ENCODE measurements around the gene TXK.

TXK gene

DNA sequence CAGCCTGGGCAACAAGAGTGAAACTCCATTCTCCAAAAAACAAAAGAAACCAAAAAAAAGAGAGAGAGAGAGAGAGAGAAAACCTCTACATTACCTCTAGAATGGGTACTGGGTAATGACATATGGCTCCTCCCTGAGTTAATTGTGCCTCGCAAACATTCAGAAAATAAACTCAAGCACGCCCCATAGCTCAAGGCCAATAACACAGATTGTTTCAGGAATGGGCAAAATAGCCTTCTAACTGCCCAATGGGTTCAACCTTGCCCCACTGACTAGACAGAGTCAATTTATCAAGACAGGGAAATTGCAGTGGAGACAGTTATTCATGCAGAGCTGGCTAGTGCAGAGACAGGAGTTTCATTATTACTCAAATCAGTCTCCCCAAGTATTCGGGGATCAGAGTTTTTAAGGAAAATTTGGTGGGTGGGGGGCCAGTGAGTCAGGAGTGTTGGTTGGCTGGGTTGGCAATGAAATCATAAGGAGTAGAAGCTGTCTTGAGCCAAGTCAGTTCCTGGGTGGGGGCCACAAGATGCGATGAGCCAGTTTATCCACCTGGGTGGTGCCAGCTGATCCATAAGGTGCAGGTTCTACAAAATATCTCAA lies 92.4 kb downstream of the TXK start:
- H3K4me3 ChIP-seq (ENCODE audit: low read length): no peak overlapping the region
- no peaks in the 10 kb centered on the region for H3K27me3 ChIP-seq (ENCODE audit: control insufficient read depth, insufficient read depth, low read length)
- H3K9ac ChIP-seq (ENCODE audit: low read length): no peak overlapping the region
- no peaks in the 10 kb centered on the region for H3K9me3 ChIP-seq (ENCODE audit: control insufficient read depth, low read length)
- H3K4me1 ChIP-seq (ENCODE audit: control insufficient read depth, insufficient read depth, low read length): peaks cover 12% of the 10 kb centered on the region
- no peaks in the 10 kb centered on the region for H3K36me3 ChIP-seq (ENCODE audit: control insufficient read depth, insufficient read depth, low read length)

DNA sequence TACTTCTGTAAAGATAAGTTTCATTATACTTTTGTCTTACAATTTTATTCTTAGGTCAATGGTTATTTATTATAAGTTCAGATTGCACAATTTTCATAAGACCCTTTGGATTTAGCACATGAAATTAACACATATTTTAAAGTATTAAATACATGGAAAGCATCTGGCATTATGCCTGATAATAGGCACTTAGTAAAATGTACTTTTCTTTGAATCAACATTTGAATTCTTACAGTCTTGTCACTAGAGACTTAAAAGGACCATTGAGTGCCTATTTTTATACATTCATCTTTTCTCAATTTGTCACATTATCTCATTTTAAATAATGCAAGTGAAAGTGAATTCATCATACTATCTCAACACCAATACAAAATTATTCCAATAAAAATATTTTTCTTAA lies 94.5 kb downstream of the TXK start:
- no peaks in the 10 kb centered on the region for H3K36me3 ChIP-seq (ENCODE audit: control insufficient read depth, insufficient read depth, low read length)
- no peaks in the 10 kb centered on the region for H3K27me3 ChIP-seq (ENCODE audit: control insufficient read depth, insufficient read depth, low read length)
- no peak overlapping the region for H3K9ac ChIP-seq (ENCODE audit: low read length)
- H3K4me1 ChIP-seq (ENCODE audit: control insufficient read depth, insufficient read depth, low read length): peaks cover 10% of the 10 kb centered on the region
- H3K4me3 ChIP-seq (ENCODE audit: low read length): no peak overlapping the region
- no peaks in the 10 kb centered on the region for H3K9me3 ChIP-seq (ENCODE audit: control insufficient read depth, low read length)

DNA sequence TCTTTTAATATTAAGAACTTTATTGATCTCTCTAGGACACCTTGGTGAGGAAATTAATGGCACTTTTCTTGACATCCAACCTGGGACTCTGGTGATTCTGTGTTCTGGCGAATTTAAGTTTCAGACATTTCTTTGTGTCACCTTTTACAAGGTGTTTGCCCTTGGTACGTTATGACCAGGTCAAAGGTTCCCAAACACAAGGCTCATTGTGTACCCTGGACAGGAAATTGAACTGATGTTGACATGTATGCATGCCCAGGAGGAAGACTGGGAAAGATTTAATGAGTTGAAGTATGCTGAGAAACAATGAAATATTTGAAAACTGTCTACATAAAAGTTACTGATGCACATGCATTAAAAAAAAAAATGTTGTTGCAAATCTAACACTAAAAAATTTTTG lies 95.4 kb downstream of the TXK start:
- no peak overlapping the region for H3K9ac ChIP-seq (ENCODE audit: low read length)
- H3K36me3 ChIP-seq (ENCODE audit: control insufficient read depth, insufficient read depth, low read length): no peaks in the 10 kb centered on the region
- H3K4me3 ChIP-seq (ENCODE audit: low read length): no peak overlapping the region
- no peaks in the 10 kb centered on the region for H3K9me3 ChIP-seq (ENCODE audit: control insufficient read depth, low read length)
- H3K4me1 ChIP-seq (ENCODE audit: control insufficient read depth, insufficient read depth, low read length): peaks cover 6% of the 10 kb centered on the region
- H3K27me3 ChIP-seq (ENCODE audit: control insufficient read depth, insufficient read depth, low read length): no peaks in the 10 kb centered on the region

DNA sequence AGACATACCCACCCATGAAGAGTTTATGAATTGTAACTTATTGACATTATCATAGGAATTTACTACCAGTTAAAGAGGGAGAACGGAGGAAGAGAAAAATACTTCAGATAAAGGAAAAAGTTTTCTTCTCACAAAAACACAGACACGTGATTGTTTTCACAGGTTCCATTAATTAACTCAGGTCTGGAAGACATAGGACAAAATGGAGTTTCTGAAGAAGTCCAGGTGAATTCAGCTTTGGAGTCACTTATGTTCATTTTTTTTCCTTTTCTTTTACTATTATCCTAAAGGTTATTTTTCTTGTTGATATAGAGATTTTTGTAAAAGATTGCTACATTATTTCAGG lies 97.0 kb downstream of the TXK start:
- H3K27me3 ChIP-seq (ENCODE audit: control insufficient read depth, insufficient read depth, low read length): no peaks in the 10 kb centered on the region
- no peak overlapping the region for H3K9ac ChIP-seq (ENCODE audit: low read length)
- peaks cover 17% of the 10 kb centered on the region for H3K4me1 ChIP-seq (ENCODE audit: control insufficient read depth, insufficient read depth, low read length)
- H3K36me3 ChIP-seq (ENCODE audit: control insufficient read depth, insufficient read depth, low read length): no peaks in the 10 kb centered on the region
- H3K9me3 ChIP-seq (ENCODE audit: control insufficient read depth, low read length): no peaks in the 10 kb centered on the region
- H3K4me3 ChIP-seq (ENCODE audit: low read length): no peak overlapping the region

DNA sequence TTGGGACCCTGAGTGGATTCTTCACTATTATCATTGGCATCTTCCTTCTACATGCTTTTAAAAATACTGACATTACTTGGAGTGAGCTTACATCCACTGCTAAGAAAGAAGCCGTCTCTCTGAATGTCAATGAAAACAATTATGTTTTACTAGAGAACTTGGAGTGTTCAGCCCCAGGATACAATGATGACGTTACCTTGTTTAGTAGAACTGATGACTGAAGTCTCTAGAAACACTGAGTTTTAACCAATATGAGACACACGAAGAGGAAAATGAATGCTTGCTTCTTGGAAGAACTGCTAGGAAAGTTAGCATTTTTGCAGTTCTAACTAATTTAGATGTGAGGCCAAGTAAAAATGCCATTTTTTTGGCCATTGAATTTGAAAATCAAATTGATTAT lies 98.1 kb downstream of the TXK start:
- no peaks in the 10 kb centered on the region for H3K27me3 ChIP-seq (ENCODE audit: control insufficient read depth, insufficient read depth, low read length)
- no peak overlapping the region for H3K9ac ChIP-seq (ENCODE audit: low read length)
- H3K9me3 ChIP-seq (ENCODE audit: control insufficient read depth, low read length): no peaks in the 10 kb centered on the region
- H3K36me3 ChIP-seq (ENCODE audit: control insufficient read depth, insufficient read depth, low read length): no peaks in the 10 kb centered on the region
- H3K4me3 ChIP-seq (ENCODE audit: low read length): no peak overlapping the region
- H3K4me1 ChIP-seq (ENCODE audit: control insufficient read depth, insufficient read depth, low read length): peaks cover 18% of the 10 kb centered on the region

DNA sequence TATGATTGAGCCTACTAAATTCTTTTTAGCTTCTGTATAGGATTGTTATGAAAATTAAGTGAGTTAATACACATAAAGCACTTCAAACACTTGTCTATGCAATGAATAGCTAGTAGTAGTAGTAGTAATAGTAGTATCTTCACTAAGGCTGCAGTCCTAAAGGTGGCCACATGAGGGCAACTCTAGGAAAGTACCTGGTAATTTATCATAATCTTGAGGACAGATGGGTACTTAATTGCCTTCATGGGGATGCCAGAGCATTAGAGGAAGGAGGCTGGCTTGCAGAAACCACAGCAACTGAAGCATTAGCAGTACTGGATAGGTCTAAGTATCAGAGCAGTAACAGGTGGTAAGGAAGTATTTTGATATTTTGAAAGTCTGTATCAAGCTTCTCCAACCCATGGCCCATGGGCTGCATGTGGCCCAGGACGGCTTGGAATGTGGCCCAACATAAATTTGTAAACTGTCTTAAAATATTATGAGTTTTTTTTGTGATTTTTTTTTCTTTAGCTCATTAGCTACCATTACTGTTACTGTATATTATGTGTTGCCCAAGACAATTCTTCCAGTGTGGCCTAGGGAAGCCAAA lies 100.1 kb downstream of the TXK start:
- H3K9me3 ChIP-seq (ENCODE audit: control insufficient read depth, low read length): no peaks in the 10 kb centered on the region
- peaks cover 18% of the 10 kb centered on the region for H3K4me1 ChIP-seq (ENCODE audit: control insufficient read depth, insufficient read depth, low read length)

DNA sequence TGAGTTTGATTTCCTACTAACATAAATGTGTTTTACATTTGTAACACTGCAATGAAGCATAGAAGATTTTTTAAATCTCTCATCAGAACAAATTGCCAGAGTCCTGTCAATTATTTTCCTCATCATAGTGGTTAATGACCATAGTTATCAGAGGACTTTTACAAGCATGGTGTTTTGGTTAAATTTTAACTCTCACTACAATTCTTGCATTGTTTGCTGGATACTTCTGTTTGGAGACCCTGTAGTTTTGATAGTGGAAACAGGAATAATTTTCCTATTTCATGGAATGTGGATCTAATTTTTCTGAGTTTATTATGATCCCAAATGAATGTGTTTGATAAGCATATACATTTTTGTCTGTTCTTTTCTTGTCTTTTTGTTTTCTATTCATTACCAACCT lies 100.6 kb downstream of the TXK start:
- Histone ChIP-seq H3K4me1 (ENCODE audit: control insufficient read depth, insufficient read depth, low read length) (peaks cover 18% of the 10 kb centered on the region), H3K9me3 (ENCODE audit: control insufficient read depth, low read length) (no peaks in the 10 kb centered on the region), H3K4me3 (ENCODE audit: low read length) (no peak overlapping the region), H3K27me3 (ENCODE audit: control insufficient read depth, insufficient read depth, low read length) (no peaks in the 10 kb centered on the region), H3K36me3 (ENCODE audit: control insufficient read depth, insufficient read depth, low read length) (no peaks in the 10 kb centered on the region), H3K9ac (ENCODE audit: low read length) (no peak overlapping the region)

More for the DNA sequence above, 100.1 kb downstream of the TXK start:
- H3K36me3 ChIP-seq (ENCODE audit: control insufficient read depth, insufficient read depth, low read length): no peaks in the 10 kb centered on the region
- H3K27me3 ChIP-seq (ENCODE audit: control insufficient read depth, insufficient read depth, low read length): no peaks in the 10 kb centered on the region
- H3K9ac ChIP-seq (ENCODE audit: low read length): no peak overlapping the region
- no peak overlapping the region for H3K4me3 ChIP-seq (ENCODE audit: low read length)

DNA sequence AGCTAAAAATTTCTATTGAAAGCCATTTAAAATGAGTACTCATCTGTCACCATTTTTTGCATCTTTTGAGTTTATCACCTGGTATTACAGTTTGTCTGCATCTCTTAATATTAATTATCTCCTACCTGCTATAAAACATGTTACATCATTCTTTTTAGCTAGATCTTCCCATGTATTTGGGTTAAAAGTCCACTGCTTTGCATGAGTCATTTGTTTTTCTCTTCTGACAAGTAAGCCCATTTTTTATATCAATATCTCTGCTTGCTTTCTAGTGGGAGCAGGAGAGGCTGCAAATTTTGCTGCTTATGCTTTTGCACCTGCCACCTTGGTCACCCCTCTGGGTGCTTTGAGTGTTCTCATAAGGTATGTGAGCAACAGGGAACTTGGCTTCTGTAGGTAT lies 101.3 kb downstream of the TXK start:
- Histone ChIP-seq H3K9me3 (ENCODE audit: control insufficient read depth, low read length) (no peaks in the 10 kb centered on the region), H3K4me3 (ENCODE audit: low read length) (no peak overlapping the region), H3K9ac (ENCODE audit: low read length) (no peak overlapping the region), H3K4me1 (ENCODE audit: control insufficient read depth, insufficient read depth, low read length) (peaks cover 18% of the 10 kb centered on the region), H3K27me3 (ENCODE audit: control insufficient read depth, insufficient read depth, low read length) (no peaks in the 10 kb centered on the region), H3K36me3 (ENCODE audit: control insufficient read depth, insufficient read depth, low read length) (no peaks in the 10 kb centered on the region)

DNA sequence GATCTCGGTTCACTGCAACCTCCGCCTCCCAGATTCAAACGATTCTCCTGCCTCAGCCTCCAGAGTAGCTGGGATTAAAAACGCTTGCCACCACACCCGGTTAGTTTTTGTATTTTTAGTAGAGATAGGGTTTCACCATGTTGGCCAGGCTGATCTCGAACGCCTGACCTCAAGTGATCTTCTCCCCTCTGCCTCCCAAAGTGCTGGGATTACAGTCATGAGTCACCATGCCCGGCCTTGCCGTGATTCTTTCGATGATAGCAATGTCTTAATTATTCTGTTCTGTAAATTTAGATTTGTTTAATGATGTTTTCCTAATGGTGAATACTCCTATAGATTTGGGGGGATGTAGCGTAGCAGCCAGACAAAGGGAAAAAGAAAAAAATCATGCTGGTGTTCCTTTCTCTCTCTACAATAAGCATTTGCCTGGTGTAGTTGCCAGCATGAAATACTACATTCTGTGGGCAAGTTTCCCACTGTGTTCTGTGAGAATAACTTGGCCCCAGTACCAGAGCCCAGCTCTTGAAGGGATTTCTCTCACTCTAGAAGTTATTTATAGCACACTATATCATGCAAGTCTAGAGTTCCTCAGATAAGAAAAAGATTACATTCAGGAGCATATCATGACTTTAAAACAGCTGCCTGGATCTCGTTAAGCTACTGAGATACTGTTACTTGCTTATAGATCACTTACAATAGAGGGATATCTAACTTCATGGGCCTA lies 102.1 kb downstream of the TXK start:
- H3K36me3 ChIP-seq (ENCODE audit: control insufficient read depth, insufficient read depth, low read length): no peaks in the 10 kb centered on the region
- H3K27me3 ChIP-seq (ENCODE audit: control insufficient read depth, insufficient read depth, low read length): no peaks in the 10 kb centered on the region
- H3K4me1 ChIP-seq (ENCODE audit: control insufficient read depth, insufficient read depth, low read length): peaks cover 18% of the 10 kb centered on the region
- H3K9ac ChIP-seq (ENCODE audit: low read length): no peak overlapping the region
- H3K4me3 ChIP-seq (ENCODE audit: low read length): no peak overlapping the region
- no peaks in the 10 kb centered on the region for H3K9me3 ChIP-seq (ENCODE audit: control insufficient read depth, low read length)

DNA sequence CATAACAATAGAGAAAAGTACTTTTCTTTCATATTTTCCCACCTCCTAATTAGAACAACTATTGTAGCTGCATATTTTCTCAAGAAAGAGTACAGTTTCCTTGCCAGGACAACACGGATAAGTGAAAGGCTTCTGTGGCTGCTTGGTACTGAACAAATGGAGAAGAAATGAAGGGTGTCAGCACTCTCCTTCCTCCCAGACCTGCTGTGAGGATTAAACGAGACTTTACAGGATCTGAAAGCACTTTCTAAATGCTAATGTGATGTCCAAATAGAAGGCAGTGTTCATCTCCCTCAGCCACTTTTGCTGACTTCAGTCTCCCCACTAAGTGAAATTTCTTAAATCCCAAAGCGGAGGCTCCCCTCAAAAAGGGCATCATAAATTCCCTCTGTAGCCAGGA lies 103.6 kb downstream of the TXK start:
- Histone ChIP-seq H3K4me1 (ENCODE audit: control insufficient read depth, insufficient read depth, low read length) (peaks cover 18% of the 10 kb centered on the region), H3K27me3 (ENCODE audit: control insufficient read depth, insufficient read depth, low read length) (no peaks in the 10 kb centered on the region), H3K4me3 (ENCODE audit: low read length) (no peak overlapping the region), H3K9me3 (ENCODE audit: control insufficient read depth, low read length) (no peaks in the 10 kb centered on the region), H3K36me3 (ENCODE audit: control insufficient read depth, insufficient read depth, low read length) (no peaks in the 10 kb centered on the region), H3K9ac (ENCODE audit: low read length) (no peak overlapping the region)

DNA sequence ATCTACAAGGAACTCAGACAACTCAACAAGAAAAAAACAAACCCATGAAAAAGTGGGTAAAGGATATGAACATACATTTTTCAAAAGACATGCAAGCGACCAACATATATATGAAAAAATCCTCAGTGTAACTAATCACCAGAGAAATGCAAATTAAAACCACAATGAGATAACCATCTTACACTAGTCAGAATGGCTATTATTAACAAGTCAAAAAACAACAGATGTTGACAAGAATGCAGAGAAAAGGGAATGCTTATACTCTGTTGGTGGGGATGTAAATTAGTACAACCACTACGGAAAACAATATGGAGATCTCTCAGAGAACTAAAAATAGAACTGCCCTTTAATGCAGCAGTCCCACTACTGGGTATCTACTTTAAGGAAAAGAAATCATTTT lies 105.4 kb downstream of the TXK start:
- peaks cover 17% of the 10 kb centered on the region for H3K4me1 ChIP-seq (ENCODE audit: control insufficient read depth, insufficient read depth, low read length)
- H3K27me3 ChIP-seq (ENCODE audit: control insufficient read depth, insufficient read depth, low read length): no peaks in the 10 kb centered on the region
- no peaks in the 10 kb centered on the region for H3K36me3 ChIP-seq (ENCODE audit: control insufficient read depth, insufficient read depth, low read length)
- H3K9me3 ChIP-seq (ENCODE audit: control insufficient read depth, low read length): no peaks in the 10 kb centered on the region
- H3K9ac ChIP-seq (ENCODE audit: low read length): no peak overlapping the region
- no peak overlapping the region for H3K4me3 ChIP-seq (ENCODE audit: low read length)

DNA sequence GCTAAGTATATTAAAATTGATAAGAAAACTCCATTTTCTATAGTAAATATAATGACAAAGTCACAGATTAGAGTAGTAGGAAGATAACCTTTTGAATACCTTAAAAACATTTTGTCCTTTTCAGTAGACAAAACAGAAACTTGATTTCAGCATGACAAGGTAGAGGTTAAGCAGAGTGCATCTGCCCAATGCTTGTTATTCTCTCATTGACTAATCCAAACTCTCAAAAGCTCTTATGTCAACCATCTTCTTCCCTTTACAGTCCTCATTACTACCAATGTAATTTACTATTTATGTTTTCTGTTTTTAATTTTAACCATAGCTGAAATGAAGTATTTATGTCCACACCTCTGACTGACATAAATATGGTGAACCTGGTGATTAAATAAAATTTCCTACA lies 106.4 kb downstream of the TXK start:
- Histone ChIP-seq H3K27me3 (ENCODE audit: control insufficient read depth, insufficient read depth, low read length) (no peaks in the 10 kb centered on the region), H3K9ac (ENCODE audit: low read length) (no peak overlapping the region), H3K9me3 (ENCODE audit: control insufficient read depth, low read length) (no peaks in the 10 kb centered on the region), H3K4me1 (ENCODE audit: control insufficient read depth, insufficient read depth, low read length) (peaks cover 6% of the 10 kb centered on the region), H3K4me3 (ENCODE audit: low read length) (no peak overlapping the region), H3K36me3 (ENCODE audit: control insufficient read depth, insufficient read depth, low read length) (no peaks in the 10 kb centered on the region)

Data from mucosa of stomach (tissue), 1 donor.